DMS153 treated with DMSO at 0.1 percent for 48 hours (cell line): Measurements from ENCODE around the gene MUC12.
"Not testable (repeated sequence)": the region's sequence is repeated elsewhere in the genome, so short reads cannot be mapped to it uniquely, and the experiment has no call there.

Experiments
- DNase-seq: peaks from one replicate; lab custom pipeline; 2025; ENCODE audit not compliant: unreplicated experiment; lab: John Stamatoyannopoulos, UW

Gene MUC12, protein sequence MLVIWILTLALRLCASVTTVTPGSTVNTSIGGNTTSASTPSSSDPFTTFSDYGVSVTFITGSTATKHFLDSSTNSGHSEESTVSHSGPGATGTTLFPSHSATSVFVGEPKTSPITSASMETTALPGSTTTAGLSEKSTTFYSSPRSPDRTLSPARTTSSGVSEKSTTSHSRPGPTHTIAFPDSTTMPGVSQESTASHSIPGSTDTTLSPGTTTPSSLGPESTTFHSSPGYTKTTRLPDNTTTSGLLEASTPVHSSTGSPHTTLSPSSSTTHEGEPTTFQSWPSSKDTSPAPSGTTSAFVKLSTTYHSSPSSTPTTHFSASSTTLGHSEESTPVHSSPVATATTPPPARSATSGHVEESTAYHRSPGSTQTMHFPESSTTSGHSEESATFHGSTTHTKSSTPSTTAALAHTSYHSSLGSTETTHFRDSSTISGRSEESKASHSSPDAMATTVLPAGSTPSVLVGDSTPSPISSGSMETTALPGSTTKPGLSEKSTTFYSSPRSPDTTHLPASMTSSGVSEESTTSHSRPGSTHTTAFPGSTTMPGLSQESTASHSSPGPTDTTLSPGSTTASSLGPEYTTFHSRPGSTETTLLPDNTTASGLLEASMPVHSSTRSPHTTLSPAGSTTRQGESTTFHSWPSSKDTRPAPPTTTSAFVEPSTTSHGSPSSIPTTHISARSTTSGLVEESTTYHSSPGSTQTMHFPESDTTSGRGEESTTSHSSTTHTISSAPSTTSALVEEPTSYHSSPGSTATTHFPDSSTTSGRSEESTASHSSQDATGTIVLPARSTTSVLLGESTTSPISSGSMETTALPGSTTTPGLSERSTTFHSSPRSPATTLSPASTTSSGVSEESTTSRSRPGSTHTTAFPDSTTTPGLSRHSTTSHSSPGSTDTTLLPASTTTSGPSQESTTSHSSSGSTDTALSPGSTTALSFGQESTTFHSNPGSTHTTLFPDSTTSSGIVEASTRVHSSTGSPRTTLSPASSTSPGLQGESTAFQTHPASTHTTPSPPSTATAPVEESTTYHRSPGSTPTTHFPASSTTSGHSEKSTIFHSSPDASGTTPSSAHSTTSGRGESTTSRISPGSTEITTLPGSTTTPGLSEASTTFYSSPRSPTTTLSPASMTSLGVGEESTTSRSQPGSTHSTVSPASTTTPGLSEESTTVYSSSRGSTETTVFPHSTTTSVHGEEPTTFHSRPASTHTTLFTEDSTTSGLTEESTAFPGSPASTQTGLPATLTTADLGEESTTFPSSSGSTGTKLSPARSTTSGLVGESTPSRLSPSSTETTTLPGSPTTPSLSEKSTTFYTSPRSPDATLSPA (N-terminal part only)

DNA sequence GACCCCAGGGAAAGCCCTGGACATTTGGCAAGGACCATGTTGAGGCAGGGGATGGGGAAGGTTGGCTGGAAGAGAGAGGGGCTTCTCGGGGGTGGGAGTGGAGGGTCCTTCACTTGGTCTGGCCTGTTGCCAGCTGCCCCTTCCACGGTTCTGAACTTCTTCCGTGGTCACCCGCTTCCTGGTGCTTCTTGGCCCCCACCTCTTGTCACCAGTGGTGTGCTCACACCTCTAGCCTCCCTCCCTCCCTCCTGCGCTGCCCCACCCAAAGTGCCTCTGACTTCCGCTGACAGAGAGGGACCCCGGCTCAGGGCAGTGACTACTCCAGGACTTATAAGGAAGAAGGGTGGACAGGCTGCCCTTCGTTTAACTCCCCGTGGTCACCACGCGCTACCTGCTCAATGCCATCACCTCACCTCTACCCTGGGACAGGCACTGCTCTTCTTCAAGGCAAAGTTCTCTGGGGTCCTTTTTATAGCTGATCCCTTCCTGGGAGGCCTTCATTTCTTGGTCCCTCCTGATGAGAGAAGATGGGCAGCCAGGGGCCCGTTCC, at the start of gene MUC12:
Gene MUC12 (plus strand): TSS at position 500 of the 550 bp plus-strand sequence. CDS start 58 bp downstream, outside the sequence.
- DNase-seq = no peak

DNA sequence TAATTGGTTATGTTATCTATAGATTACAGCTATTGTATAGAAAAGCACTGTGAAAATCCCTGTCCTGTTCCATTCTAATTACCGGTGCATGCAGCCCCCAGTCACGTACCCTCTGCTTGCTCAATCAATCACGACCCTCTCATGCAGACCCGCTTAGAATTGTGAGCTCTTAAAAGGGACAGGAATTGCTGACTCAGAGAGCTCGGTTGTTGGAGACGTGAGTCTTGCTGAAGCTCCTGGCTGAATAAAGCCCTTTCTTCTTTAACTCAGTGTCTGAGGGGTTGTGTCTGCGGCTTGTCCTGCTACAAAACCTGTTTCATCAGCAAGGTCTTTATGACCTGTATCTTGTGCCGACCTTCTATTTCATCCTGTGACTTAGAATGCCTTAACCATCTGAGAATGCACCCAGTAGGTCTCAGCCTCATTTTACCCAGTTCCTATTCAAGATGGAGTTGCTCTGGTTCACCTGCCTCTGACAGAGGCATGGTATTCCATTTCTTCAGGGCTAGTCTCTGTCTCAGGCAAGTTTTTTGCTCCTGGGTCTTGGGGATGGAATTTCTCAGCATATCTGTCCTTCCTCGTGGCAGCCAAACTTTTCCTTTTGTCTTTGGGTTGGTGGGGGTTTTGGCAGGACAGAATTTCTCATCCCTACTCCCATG, 49.5 kb upstream of the MUC12 start:
- not testable (repeated sequence) for DNase-seq

DNA sequence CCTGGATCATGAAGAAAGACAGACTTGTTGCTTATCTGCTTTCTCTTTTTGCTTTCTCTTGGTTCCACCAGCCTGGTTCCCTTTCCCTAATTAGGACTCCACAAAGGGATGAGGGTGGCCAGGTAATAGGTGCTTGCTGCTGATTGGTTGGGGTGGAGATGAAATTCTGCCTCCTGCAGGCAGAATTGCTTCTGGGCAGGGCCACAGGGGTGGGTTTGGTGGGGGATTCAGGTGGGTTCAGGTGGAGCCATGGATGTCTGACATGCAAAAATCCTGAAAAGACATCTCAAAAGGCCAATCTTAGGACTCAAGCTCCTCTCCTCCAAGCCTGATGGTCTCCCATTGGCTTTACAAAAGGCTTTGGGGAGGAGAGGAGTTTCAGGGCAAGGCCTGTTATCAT, 48.3 kb upstream of the MUC12 start:
- no peak for DNase-seq

DNA sequence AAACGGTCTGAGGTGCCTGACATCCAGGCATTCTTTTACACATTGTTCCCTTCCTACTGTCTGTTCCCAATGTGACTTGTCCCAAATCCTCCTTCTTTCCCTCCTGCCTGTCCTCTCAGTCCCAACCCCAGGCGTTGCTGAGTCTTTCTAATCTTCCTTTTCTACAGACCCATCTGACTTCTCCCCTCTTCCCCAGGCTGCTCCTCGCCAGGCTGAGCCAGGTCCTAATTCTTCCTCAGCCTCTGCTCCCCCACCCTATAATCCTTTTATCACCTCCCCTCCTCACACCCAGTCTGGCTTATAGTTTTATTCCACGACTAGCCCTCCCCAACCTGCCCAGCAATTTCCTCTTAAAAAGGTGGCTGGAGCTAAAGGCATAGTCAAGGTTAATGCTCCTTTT, 45.7 kb upstream of the MUC12 start:
- DNase-seq = not testable (repeated sequence)

DNA sequence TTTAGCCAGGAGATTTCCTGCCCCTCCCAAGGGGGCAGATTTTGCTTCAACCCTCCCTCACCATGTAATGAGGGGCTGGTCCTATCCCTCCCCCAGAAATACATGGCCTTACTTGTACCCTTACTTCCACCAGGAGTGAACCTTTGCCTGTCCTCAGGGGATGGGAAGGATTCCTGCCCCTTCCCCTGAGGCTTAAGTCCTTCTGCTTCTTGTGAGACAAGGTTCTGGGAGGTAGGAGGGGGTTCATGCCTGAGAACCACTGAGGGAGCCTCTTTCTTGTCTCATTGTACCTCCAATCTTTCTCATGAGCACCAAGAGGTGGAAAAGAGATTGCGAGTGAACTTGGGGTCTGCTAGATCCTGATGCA, 39.6 kb upstream of the MUC12 start:
- no peak for DNase-seq

DNA sequence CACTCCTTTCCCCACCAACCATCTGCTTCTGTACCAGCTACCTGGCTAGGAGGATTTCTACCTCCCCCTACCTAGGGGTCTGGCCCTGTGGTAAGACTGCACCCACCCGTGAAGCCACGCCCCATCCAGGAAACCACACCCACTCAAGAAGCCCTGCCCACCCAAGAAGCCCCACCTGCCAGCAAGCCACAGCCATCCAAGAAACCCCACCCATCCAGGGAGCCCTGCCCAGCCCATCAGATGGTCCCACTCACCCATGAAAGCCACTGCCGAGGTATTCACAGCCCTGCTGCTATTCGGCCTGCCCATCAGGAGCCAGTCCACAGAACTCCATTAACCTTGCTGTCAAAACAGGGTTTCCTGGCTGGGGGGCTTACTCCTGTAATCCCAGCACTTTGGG, 35.6 kb upstream of the MUC12 start:
- DNase-seq = no peak

DNA sequence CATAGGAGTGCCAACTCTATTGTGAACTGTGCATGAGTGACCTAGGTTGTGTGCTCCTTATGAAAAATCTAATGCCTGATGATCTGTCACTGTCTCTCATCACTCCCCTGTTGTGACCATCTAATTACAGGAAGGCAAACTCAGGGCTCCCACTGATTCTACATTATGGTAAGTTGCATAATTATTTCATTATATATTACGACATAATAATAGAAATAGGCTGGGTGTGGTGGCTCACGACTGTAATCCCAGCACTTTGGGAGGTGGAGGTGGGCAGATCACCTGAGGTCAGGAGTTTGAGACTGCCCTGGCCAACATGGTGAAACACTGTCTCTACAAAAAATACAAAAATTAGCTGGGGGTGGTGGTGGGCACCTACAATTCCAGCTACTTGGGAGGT, 34.0 kb upstream of the MUC12 start:
- DNase-seq = not testable (repeated sequence)

DNA sequence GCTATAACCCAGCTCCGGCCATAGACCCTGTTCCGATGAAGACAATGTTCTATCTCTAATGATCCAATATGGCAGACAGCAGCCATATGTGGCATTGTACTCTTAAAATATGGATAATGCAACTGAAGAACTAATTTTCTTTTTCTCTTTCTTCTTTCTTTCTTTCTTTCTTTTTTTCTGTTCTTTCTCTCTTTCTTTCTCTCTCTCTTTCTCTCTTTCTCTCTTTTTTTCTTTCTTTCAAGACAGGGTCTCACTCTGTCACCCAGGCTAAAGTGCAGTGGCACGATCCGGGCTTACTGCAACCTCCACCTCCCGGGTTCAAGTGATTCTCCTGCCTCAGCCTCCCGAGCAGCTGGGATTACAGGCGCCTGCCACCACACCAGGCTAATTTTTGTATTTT, 33.2 kb upstream of the MUC12 start:
- not testable (repeated sequence) for DNase-seq

DNA sequence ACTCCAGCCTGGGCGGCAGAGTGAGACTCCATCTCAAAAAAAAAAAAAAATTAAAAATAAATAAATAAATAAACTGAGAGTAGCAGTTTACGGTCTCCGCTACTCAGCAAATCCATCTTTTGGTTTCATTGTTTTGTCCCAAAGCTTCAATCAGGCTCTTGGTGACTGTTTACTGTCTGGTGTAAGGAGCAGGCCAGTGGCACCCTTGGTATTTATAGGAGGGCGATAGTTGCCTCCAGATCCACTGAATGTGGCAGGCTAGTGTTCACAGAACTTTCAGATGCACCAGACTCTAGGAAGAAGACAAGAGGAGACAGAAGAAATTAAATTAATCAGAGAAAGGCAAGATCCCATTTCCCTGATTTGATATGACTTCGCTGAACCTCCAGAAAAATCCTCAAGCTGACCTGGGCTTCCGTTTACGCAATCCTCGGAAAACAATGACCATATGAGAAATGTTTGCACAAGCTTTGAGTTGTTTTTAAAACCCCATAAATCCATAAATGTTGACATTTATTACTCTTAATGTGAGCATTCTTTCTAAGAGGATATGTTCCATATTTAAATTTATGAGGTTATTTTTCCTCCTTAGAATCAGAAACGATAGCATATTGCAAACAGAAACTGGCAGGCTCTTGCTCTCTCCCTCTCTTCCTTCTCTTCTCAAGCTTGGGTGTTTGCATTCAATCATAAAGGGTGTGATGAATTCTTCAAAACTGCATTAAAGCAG, 27.2 kb upstream of the MUC12 start:
- peak; percentile 15 for DNase-seq

DNA sequence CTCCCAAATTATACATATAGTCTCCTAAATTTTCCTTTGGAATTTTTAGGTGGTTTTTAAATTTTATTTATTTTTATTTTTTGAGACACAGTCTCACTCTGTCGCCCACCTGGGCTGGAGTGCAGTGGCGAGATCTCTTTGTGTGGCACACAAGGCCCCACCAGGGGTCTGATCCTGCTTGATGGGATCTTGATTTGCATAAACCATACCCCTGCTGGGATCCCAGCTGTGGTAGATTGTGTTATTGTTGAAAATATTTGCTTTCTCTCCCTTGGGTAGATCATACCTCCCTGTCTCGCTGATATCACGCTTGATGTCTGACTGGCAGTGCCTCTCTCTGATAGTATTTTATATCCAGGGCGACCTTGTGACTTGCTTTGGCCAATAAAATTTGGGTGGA, 25.7 kb upstream of the MUC12 start:
- no peak for DNase-seq

DNA sequence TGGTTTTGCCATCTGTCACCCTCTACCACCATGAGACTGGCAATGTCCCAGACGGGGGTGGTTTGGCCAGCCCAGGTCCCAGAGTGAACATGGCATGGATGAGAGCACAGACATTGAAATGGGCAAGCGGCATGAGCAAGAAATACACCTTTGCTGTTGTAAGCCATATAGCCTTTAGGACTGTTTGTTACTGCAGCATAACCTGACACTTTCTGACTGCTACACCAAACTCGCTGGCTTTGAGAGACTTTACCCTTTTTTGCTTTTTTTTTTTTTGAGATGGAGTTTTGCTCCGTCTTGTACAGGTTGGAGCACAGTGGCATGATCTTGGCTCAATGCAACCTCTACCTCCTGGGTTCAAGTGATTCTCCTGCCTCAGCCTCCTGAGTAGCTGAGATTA, 25.2 kb upstream of the MUC12 start:
- DNase-seq = no peak

DNA sequence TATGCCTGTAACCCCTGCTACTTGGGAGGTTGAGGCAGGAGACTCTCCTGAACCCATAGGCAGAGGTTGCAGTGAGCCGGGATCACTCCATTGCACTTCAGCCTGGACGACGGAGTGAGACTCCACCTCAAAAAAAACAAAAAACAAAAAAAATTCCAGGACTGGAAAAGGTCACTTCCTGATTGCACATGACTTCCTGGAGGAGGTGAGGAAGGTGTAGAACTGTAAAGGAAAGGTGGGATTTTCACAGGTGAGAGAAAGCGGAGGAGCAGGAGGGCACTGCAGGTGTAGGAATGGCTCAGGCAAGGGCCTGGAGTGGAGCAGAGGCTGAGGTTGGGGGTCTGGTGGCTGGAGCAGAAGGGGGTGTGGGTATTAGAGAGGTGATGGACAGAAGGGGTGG, 23.3 kb upstream of the MUC12 start:
- DNase-seq = no peak

DNA sequence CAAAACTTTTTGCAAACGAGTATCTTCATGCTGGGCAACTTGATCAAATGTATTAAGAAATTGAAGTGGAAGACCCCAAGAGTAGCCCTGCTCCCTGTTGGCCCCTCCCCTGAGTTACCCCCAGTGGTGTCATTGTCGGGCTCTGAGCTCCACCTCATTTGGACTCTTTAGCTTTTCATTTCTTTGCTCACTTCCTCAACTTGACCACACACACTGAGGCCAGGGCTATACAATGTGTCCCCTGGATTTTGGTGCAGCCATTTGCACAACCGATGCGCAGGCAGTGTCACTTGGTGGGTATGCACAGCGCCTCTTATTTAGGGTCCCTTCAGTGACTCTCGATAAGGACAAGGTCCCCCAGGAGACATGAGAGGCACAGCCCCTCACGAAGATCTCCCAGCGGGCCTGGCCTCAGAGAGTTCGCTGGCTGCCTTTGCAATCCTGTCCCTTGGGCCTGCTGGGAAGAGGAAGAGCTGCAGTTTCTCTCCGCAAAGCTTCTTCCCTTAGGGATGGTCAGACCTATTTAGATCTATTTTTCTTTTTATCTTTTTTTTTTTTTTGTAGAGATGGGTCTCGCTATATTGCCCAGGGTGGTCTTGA, 22.5 kb upstream of the MUC12 start:
- no peak for DNase-seq

DNA sequence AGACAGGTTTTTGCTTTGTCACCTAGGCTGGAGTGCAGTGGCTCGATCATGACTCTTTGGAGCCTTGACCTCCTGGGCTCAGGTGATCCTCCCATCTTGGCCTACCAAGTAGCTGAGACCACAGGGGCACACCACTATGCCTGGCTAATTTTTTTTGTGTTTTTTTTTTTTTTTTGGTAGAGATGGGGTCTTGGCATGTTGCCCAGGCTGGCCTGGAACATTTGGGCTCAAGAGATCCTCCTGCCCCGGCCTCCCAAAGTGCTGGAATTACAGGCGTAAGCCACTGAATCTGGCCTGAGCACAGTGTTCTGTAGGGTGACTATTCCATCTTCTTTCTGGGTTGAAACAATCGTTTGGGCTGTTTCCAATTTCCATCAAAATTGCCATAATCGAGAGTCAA, 21.6 kb upstream of the MUC12 start:
- no peak for DNase-seq

DNA sequence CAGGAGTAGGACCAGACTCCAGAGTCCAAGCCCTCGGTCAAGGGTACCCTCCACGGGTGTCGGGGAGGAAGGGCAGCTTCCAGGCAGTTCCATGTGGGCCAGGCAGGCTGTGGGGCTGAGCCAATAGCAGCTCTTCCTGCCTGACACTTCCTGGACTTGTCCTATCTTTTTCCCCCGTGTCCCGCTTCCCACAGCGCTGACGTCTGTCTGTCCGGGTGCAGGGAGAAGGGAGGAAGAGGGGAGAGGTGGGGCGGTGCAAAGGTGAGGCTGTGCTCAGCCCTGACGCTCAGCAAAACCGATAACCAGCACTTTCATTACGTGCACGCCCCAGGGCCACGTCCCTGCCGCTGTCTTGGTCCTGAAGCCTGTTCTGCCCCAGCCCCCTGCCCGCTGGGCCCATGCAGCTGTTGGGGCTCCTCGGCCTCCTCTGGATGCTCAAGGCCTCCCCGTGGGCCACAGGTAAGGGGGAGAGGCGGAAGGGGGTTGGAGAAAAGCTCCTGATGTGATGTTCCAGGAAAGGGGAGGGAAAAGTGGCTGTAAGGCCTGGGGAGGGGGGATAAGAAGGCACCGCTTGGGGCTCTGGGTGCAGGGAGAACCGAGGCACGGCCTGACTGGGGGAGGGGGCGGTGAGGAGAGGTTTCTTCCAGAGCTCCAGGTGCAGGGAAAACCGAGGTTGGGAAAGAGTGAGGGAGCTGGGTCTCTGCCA, 20.0 kb upstream of the MUC12 start, which contains the start of gene MUC3A:
Gene MUC3A (plus strand): TSS at position 308 of the 706 bp plus-strand sequence. CDS start 91 bp downstream, at position 399.
- no peak for DNase-seq

DNA sequence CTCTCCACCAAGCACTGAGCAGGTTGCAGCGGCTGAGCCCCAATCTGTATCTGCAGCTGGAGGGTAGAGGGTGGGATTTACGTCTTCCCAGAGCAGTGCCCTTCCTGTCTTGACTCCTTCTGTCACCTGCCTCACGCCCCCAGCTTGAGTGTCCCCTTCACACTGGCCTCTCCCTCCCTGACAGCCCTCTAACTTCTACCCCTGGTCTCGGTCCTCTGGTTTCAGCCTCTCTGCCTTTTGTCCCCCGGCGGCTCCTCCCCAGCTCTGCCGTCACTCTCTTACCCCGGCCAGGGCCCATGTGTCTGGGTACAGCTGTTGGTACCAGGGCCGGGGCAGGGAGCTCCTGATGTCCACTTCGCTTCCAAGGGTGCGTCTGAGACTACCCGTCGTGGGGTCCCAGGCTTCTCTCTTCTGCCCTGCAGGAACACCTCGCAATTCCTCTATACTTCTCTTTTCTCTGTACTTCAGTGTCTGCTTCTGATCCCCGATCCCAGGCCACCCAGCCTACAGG, 19.4 kb upstream of the MUC12 start:
- no peak for DNase-seq

DNA sequence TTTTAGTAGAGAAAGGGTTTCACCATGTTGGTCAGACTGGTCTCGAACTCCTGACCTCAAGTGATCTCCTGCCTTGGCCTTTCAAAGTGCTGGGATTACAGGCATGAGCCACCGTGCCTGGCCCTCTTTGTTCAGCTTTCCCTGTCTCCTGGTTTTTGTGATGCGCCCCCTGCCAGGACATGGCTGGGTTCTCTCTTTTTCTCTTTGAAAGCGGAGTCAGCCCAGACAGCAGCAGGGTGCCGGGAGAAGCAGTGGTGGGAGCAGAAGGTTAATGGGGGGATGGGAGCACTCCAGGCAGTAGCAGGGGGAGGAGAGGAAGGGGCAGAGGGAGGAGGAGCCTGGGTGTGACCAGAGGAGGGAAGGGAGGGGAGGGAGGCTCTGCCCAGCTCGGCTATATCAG, 18.2 kb upstream of the MUC12 start:
- no peak for DNase-seq

DNA sequence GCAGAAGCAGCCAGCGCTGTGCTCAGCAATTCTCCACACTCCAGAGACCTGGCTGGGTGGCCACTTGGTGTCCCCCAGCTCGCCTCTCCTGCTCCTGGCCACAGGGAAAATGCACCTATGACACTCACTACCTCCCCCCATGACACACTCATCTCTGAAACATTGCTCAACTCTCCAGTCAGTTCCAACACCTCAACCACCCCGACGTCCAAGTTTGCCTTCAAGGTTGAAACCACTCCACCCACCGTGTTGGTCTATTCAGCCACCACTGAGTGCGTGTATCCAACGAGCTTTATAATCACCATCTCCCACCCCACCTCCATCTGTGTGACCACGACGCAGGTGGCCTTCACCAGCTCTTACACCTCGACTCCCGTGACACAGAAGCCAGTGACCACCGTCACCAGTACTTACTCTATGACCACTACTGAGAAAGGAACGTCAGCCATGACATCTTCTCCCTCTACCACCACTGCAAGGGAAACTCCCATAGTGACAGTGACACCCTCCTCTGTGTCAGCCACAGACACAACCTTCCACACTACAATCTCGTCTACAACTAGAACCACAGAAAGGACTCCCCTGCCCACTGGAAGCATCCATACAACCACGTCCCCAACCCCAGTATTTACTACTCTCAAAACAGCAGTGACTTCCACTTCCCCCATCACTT, 17.3 kb upstream of the MUC12 start:
- DNase-seq = no peak
